HCT116 (cell line): ENCODE results near the gene ANO3. TPM values are rescaled to one million over a fixed set of nuclear protein-coding genes. Genes with fewer than 3 reads are reported as not detected.

ENCODE experiments used
- ATAC-seq: fragments of 200-7000 bp; cut with Tn5 transposase; 2 replicates; pipeline ENCODE4 v1.9.1; 2020; ENCODE audit warnings: mild to moderate bottlenecking, moderate library complexity
- BruUV-seq: library from RNA; stranded (reverse); fragments of 400-500 nt; replicated peaks from 2 replicates; lab custom pipeline; 2021; lab: Mats Ljungman, UMichigan
- CTCF ChIA-PET: fragments of 300-600 bp; sonication (Branson Sonifier 250); formaldehyde crosslinking; loops from one replicate; lab custom pipeline; 2021; ENCODE audit warnings: antibody characterized with exemption; lab: Charles Lee
- POLR2A ChIA-PET: fragments of 300-600, 350-600 bp; sonication (Branson Sonifier 250); formaldehyde crosslinking; loops from one replicate; lab custom pipeline; 2021; ENCODE audit warnings: antibody characterized with exemption; lab: Charles Lee
- RAD21 ChIA-PET, 2 experiments: fragments of 300-600 bp; sonication (Branson Sonifier 250); formaldehyde crosslinking; loops; one replicate each; lab custom pipeline; 2023; ENCODE audit warnings: low total read pairs in 2 of 2; ENCODE audit not compliant: uncharacterized antibody in 2 of 2, unreplicated experiment in 2 of 2, low non-redundant PET in 1 of 2; lab: Charles Lee
- DNase-seq: peaks from one replicate; pipeline ENCODE4 v3.0.0-alpha.2; 2010; ENCODE audit warnings: low read depth, low spot score
- H2AFZ ChIP-seq: fragments of 200-600 bp; shearing (Covaris generic), sonication (generic); 2 replicates; pipeline ENCODE4 v1.6.1; 2017; ENCODE audit warnings: low read depth, mixed run types, mixed read lengths, antibody characterized with exemption, low read length; ENCODE audit not compliant: poor library complexity, severe bottlenecking
- H3K27ac ChIP-seq: 2 replicates; pipeline ENCODE4 v1.5.1; 2012; ENCODE audit warnings: low read depth, low read length
- H3K27me3 ChIP-seq: fragments of 200-600 bp; sonication (generic); 2 replicates; pipeline ENCODE4 v1.6.1; 2016; ENCODE audit warnings: mixed run types, low read length, mixed read lengths; ENCODE audit not compliant: insufficient read depth
- H3K36me3 ChIP-seq, 2 experiments: fragments of 200-500 bp in 1 of 2; fragments of 200-600 bp in 1 of 2; sonication (Bioruptor generic) in 1 of 2; sonication (generic) in 1 of 2; 2 replicates each; pipeline versions ENCODE4 v1.5.1 to v1.6.1; 2014 to 2016; ENCODE audit warnings: low read length in 2 of 2, inconsistent platforms in 1 of 2, mixed read lengths in 1 of 2, mixed run types in 1 of 2; ENCODE audit not compliant: insufficient read depth in 2 of 2, control insufficient read depth in 1 of 2
- H3K4me1 ChIP-seq, 2 experiments: fragments of 200-600 bp in 1 of 2; sonication (generic) in 1 of 2; 2 replicates each; pipeline versions ENCODE4 v1.5.1 to v1.6.1; 2012 to 2017; ENCODE audit warnings: low read length in 2 of 2, inconsistent platforms in 1 of 2, mild to moderate bottlenecking in 1 of 2, mixed read lengths in 1 of 2, mixed run types in 1 of 2, moderate library complexity in 1 of 2; ENCODE audit not compliant: insufficient read depth in 2 of 2, control insufficient read depth in 1 of 2
- H3K4me2 ChIP-seq: fragments of 200-600 bp; sonication (generic); 2 replicates; pipeline ENCODE4 v1.6.1; 2017; ENCODE audit warnings: mixed run types, low read length, mixed read lengths
- H3K4me3 ChIP-seq, 2 experiments: fragments of 200-600 bp in 1 of 2; sonication (generic) in 1 of 2; replicated peaks in 1 of 2; 2 replicates each; pipeline ENCODE4 v1.5.1; 2011 to 2016; ENCODE audit warnings: low read length in 2 of 2, control low read depth in 1 of 2, low read depth in 1 of 2, mild to moderate bottlenecking in 1 of 2, mixed read lengths in 1 of 2, mixed run types in 1 of 2
- H3K79me2 ChIP-seq: fragments of 200-600 bp; sonication (generic); 2 replicates; pipeline ENCODE4 v1.6.1; 2017; ENCODE audit warnings: mild to moderate bottlenecking, mixed run types, low read length, moderate library complexity, mixed read lengths; ENCODE audit not compliant: insufficient read depth
- H3K9ac ChIP-seq: fragments of 200-600 bp; sonication (generic); 2 replicates; pipeline ENCODE4 v1.6.1; 2016; ENCODE audit warnings: low read length, mixed read lengths
- H3K9me2 ChIP-seq: fragments of 200-600 bp; sonication (generic), shearing (Covaris generic); 2 replicates; pipeline ENCODE4 v1.6.1; 2017; ENCODE audit warnings: mixed run types, mild to moderate bottlenecking, moderate library complexity; ENCODE audit not compliant: insufficient read depth
- H3K9me3 ChIP-seq, 2 experiments: fragments of 200-500 bp in 1 of 2; fragments of 200-600 bp in 1 of 2; sonication (Bioruptor generic) in 1 of 2; sonication (generic) in 1 of 2; 2 replicates each; pipeline ENCODE4 v1.6.1; 2014 to 2017; ENCODE audit warnings: low read length in 2 of 2, mixed read lengths in 2 of 2, inconsistent platforms in 1 of 2, low read depth in 1 of 2, mild to moderate bottlenecking in 1 of 2, mixed run types in 1 of 2, moderate library complexity in 1 of 2; ENCODE audit not compliant: control insufficient read depth in 1 of 2, insufficient read depth in 1 of 2
- H4K20me1 ChIP-seq: fragments of 200-600 bp; sonication (generic), shearing (Covaris generic); 2 replicates; pipeline ENCODE4 v1.6.1; 2017; ENCODE audit warnings: mixed run types, mild to moderate bottlenecking, moderate library complexity; ENCODE audit not compliant: insufficient read depth
- ATF3 ChIP-seq: IDR thresholded peaks from 2 replicates; pipeline ENCODE4 v1.6.1; 2012
- CBX3 ChIP-seq: IDR thresholded peaks from 2 replicates; pipeline ENCODE4 v1.6.1; 2012; ENCODE audit warnings: low read depth
- CEBPB ChIP-seq: IDR thresholded peaks from 2 replicates; pipeline ENCODE4 v1.6.1; 2012; ENCODE audit warnings: low read depth
- EGR1 ChIP-seq: IDR thresholded peaks from 2 replicates; pipeline ENCODE4 v1.6.1; 2012; ENCODE audit warnings: low read depth
- ELF1 ChIP-seq: IDR thresholded peaks from 2 replicates; pipeline ENCODE4 v1.6.1; 2012; ENCODE audit warnings: low read depth, borderline replicate concordance
- EZH2 ChIP-seq: fragments of 200-600 bp; sonication (generic); IDR thresholded peaks from 2 replicates; pipeline ENCODE4 v1.6.1; 2017; ENCODE audit warnings: antibody characterized with exemption, mixed run types
- RAD21 ChIP-seq: IDR thresholded peaks from 2 replicates; pipeline ENCODE4 v1.6.1; 2012; ENCODE audit warnings: low read depth, mild to moderate bottlenecking
- REST ChIP-seq: IDR thresholded peaks from 2 replicates; pipeline ENCODE4 v1.6.1; 2012; ENCODE audit warnings: low read depth
- SP1 ChIP-seq: IDR thresholded peaks from 2 replicates; pipeline ENCODE4 v1.6.1; 2012; ENCODE audit warnings: low read depth
- SRF ChIP-seq: IDR thresholded peaks from 2 replicates; pipeline ENCODE4 v1.6.1; 2012; ENCODE audit warnings: low read depth
- TCF7L2 ChIP-seq: IDR thresholded peaks from 2 replicates; pipeline ENCODE4 v1.7.0; 2011; ENCODE audit warnings: borderline replicate concordance, inconsistent platforms; ENCODE audit not compliant: insufficient read depth, insufficient read length; ENCODE audit errors: extremely low read depth
- YY1 ChIP-seq: IDR thresholded peaks from 2 replicates; pipeline ENCODE4 v1.6.1; 2011; ENCODE audit warnings: low read length, low read depth, moderate library complexity, mild to moderate bottlenecking; ENCODE audit not compliant: insufficient replicate concordance; ENCODE audit errors: extremely low read depth
- ZFX ChIP-seq: fragments of 450-650 bp; IDR thresholded peaks from 2 replicates; pipeline ENCODE4 v1.6.1; 2017
- ZNF274 ChIP-seq: fragments of 200-500 bp; sonication (Bioruptor generic); IDR thresholded peaks from 2 replicates; pipeline ENCODE4 v1.6.1; 2014; ENCODE audit warnings: mild to moderate bottlenecking, low read depth, low read length, inconsistent platforms
- intact Hi-C: fragments of 100-400 bp; cut with micrococcal nuclease; formaldehyde crosslinking; loops from 2 replicates; pipeline ENCODE4 v1.10.0; 2022
- total RNA-seq: library from RNA; stranded (reverse); gene quantifications from one replicate; pipeline ENCODE4 v1.2.1, GENCODE V29; 2021; ENCODE audit not compliant: unreplicated experiment
- TF ChIP-seq, protein P1 (sequence below): IDR thresholded peaks from 2 replicates; pipeline ENCODE4 v1.6.1; 2012
- TF ChIP-seq, protein P2 (sequence below): IDR thresholded peaks from 2 replicates; pipeline ENCODE4 v1.6.1; 2011; ENCODE audit warnings: mild to moderate bottlenecking, low read length, moderate library complexity; ENCODE audit not compliant: insufficient replicate concordance; ENCODE audit errors: extremely low read depth

The ANO3 gene
- total RNA-seq, 1 experiment from 2014 or later: not detected

DNA sequence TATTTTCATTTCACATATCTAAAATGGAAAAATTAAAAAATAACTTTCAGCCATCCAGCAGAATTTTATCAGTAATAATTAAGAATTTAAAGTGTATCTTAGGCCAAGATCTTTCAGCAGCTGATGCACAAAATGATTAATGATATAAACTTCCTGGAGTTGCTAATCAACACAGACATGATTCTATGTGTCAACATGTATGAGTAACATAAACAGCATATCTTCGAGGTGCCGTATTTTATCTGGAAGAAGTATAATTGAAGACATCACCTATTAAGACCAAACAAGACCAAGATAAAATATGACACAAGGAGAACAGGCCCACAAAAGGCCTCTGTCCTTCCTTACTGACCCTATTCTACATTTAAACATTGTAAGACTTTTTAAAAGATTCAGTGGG lies 344.7 kb downstream of the ANO3 start:
- Histone ChIP-seq H3K9me2 (no peaks in the 10 kb centered on the region), H3K4me2 (no peak overlapping the region), H3K27ac (no peak overlapping the region), H3K4me3 (no peak overlapping the region), H3K9me3 (peaks cover 6 to 10% of the 10 kb centered on the region in 2 experiments; a peak in 2 of 4 replicates), H4K20me1 (no peaks in the 10 kb centered on the region), H3K79me2 (no peaks in the 10 kb centered on the region), H2AFZ (no peak overlapping the region), H3K9ac (no peak overlapping the region), H3K36me3 (no peaks in the 10 kb centered on the region), H3K4me1 (no peaks in the 10 kb centered on the region), H3K27me3 (no peaks in the 10 kb centered on the region)
- TF ChIP-seq EZH2 (no peak), SRF (no peak), CEBPB (no peak), REST (no peak), ATF3 (no peak), ZNF274 (no peak), YY1 (no peak), EGR1 (no peak), SP1 (no peak), TCF7L2 (no peak), ZFX (no peak), CBX3 (no peak), RAD21 (no peak), ELF1 (no peak)
- TF ChIP-seq, protein P1, sequence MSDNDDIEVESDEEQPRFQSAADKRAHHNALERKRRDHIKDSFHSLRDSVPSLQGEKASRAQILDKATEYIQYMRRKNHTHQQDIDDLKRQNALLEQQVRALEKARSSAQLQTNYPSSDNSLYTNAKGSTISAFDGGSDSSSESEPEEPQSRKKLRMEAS: no peak
- TF ChIP-seq, protein P2, sequence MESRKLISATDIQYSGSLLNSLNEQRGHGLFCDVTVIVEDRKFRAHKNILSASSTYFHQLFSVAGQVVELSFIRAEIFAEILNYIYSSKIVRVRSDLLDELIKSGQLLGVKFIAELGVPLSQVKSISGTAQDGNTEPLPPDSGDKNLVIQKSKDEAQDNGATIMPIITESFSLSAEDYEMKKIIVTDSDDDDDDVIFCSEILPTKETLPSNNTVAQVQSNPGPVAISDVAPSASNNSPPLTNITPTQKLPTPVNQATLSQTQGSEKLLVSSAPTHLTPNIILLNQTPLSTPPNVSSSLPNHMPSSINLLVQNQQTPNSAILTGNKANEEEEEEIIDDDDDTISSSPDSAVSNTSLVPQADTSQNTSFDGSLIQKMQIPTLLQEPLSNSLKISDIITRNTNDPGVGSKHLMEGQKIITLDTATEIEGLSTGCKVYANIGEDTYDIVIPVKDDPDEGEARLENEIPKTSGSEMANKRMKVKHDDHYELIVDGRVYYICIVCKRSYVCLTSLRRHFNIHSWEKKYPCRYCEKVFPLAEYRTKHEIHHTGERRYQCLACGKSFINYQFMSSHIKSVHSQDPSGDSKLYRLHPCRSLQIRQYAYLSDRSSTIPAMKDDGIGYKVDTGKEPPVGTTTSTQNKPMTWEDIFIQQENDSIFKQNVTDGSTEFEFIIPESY: no peak
- DNase-seq: no peak
- ChIA-PET RAD21 (no interaction called here), CTCF (no interaction called here), POLR2A (no interaction called here)
- ATAC-seq: no peak
- intact Hi-C loops: no loop called here
- BruUV-seq: no TSS peak
